HFFc6 (cell line): Measurements from ENCODE around the gene NSG1. TPM values are rescaled to one million over a fixed set of nuclear protein-coding genes. Genes with fewer than 3 reads are reported as not detected.

Experiments
- DNase-seq: peaks from one replicate; pipeline ENCODE4 v3.0.0-alpha.2; 2018
- H3K27ac Mint-ChIP-seq: 2 replicates; pipeline ENCODE4 v1.8.0; 2020; ENCODE audit warnings: mild to moderate bottlenecking, mixed read lengths
- H3K27me3 Mint-ChIP-seq: 2 replicates; pipeline ENCODE4 v1.8.0; 2021; ENCODE audit warnings: mild to moderate bottlenecking, moderate library complexity, mixed read lengths; ENCODE audit not compliant: insufficient read depth
- H3K36me3 Mint-ChIP-seq: 2 replicates; pipeline ENCODE4 v1.8.0; 2021; ENCODE audit warnings: low read depth, mixed read lengths
- H3K4me1 Mint-ChIP-seq: 2 replicates; pipeline ENCODE4 v1.8.0; 2020; ENCODE audit warnings: low read depth, mixed read lengths
- H3K4me3 Mint-ChIP-seq: 2 replicates; pipeline ENCODE4 v1.8.0; 2020; ENCODE audit warnings: mild to moderate bottlenecking, moderate library complexity, mixed read lengths
- H3K9me3 Mint-ChIP-seq: 2 replicates; pipeline ENCODE4 v1.8.0; 2020; ENCODE audit warnings: mild to moderate bottlenecking, mixed read lengths
- CTCF ChIP-seq: fragments of 200-600 bp; sonication (generic); IDR thresholded peaks from 2 replicates; pipeline ENCODE4 v1.5.0; 2021; ENCODE audit warnings: antibody characterized with exemption, mild to moderate bottlenecking
- total RNA-seq, 6 experiments: library from RNA; stranded (reverse); fragmentation: NEBNext Ultra II Directional; extraction: Animal tissue kit (Norgen Biotek cat#: 25700); gene quantifications; 2 replicates in 1 of 6; 3 replicates in 5 of 6; pipeline ENCODE4 v1.2.3, GENCODE V29; 2021

NSG1 gene
- total RNA-seq, 6 experiments from 2014 or later: 0.13 to 0.14 TPM; not detected in 4

GRCh38 chr4:4390515-4391240, 3.8 kb downstream of the NSG1 start:
- Mint-ChIP-seq H3K4me3 (no peak overlapping the region), H3K9me3 (no peaks in the 10 kb centered on the region), H3K36me3 (no peaks in the 10 kb centered on the region), H3K27me3 (peaks cover 35% of the 10 kb centered on the region), H3K4me1 (peaks cover 3% of the 10 kb centered on the region; the same call in 1 of the 2 replicates), H3K27ac (no peak overlapping the region)
- TF ChIP-seq CTCF: no peak
- no peak for DNase-seq

DNA sequence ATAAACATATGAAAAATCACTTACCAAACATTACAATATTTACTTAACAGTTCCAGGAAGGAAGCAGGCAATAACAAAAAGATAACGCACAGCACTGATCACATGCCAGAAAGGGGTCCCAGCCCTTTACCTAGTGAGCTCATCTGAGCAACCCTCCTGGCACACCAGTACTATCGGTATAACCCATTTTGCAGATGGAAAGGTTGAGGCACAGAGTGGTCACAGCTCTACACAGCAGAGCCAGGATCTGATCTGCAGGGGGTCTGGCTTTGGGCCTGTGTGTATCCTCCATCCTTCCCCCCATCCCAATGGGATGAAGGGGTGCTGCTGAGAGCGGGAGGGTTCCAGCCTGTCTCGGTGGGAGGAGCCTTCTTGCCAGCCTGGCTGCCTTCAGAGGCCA, 5.0 kb downstream of the NSG1 start:
- DNase-seq: no peak
- Mint-ChIP-seq H3K27me3 (peaks cover 38% of the 10 kb centered on the region), H3K4me1 (peaks cover 6% of the 10 kb centered on the region; the same call in 1 of the 2 replicates), H3K36me3 (no peaks in the 10 kb centered on the region), H3K4me3 (no peak overlapping the region), H3K9me3 (no peaks in the 10 kb centered on the region), H3K27ac (no peak overlapping the region)
- TF ChIP-seq CTCF: no peak

- H3K27me3 Mint-ChIP-seq: peaks cover 43% of the 10 kb centered on the region
- no peaks in the 10 kb centered on the region for H3K36me3 Mint-ChIP-seq
- H3K4me3 Mint-ChIP-seq: no peak overlapping the region
- H3K4me1 Mint-ChIP-seq: peaks cover 6% of the 10 kb centered on the region; the same call in 1 of the 2 replicates
- DNase-seq: no peak
- no peaks in the 10 kb centered on the region for H3K9me3 Mint-ChIP-seq
- H3K27ac Mint-ChIP-seq: no peak overlapping the region
- TF ChIP-seq CTCF: no peak
These were observed 5.7 kb downstream of the NSG1 start for GRCh38 chr4:4392501-4393183.

DNA sequence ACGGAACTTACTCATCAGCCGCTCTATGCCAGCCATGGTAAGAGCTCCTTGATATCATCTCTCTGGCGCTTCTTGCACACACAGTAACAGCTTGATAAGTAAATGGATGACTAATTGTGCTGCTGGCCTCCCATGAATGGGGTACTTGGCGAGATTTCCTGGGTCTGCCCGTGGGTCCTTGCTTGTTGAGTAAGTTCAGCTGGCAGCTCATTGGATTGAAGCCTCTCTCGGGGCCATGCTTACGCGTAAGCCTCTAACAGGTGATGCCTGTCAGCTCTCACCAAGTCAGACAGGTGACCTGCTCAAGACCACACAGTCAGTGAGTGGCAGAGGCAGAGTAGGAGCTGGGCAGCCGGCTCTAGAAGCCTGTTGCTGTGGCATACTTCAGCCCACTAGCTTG, 7.7 kb downstream of the NSG1 start:
- H3K27ac Mint-ChIP-seq: no peak overlapping the region
- H3K4me1 Mint-ChIP-seq: peaks cover 6% of the 10 kb centered on the region; the same call in 1 of the 2 replicates
- H3K4me3 Mint-ChIP-seq: no peak overlapping the region
- no peaks in the 10 kb centered on the region; the same call in 1 of the 2 replicates for H3K9me3 Mint-ChIP-seq
- peaks cover 42% of the 10 kb centered on the region for H3K27me3 Mint-ChIP-seq
- no peak for TF ChIP-seq CTCF
- DNase-seq: no peak
- no peaks in the 10 kb centered on the region for H3K36me3 Mint-ChIP-seq

DNA sequence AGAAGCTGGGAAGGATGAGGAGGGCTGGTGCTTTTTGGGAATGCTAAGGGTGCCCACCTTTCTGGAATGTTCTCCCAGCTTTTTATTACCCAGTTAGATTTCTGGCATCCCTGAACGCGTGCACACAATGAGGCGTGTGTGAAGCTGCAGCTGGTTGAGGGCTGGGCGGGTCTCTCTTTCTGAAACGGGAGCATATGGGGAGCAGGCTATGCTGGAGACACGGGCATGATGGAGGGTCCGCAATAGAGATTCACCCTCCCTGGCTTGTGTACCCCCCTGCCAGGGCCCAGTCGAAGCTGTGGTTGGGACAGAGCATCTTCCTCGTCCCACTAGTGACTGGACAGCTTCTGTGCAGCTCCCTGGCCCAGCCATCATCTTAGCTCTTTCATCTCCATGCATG, 8.5 kb downstream of the NSG1 start:
- DNase-seq: no peak
- H3K27me3 Mint-ChIP-seq: peaks cover 43% of the 10 kb centered on the region
- TF ChIP-seq CTCF: no peak
- no peak overlapping the region for H3K27ac Mint-ChIP-seq
- peaks cover 6% of the 10 kb centered on the region; the same call in 1 of the 2 replicates for H3K4me1 Mint-ChIP-seq
- H3K9me3 Mint-ChIP-seq: peaks cover 6% of the 10 kb centered on the region
- no peak overlapping the region for H3K4me3 Mint-ChIP-seq
- H3K36me3 Mint-ChIP-seq: no peaks in the 10 kb centered on the region
